ENCODE measurements around the gene NFE2L1.

The NFE2L1 gene

GRCh38 chr17:48011405-48012150 lies 36.6 kb upstream of the NFE2L1 start:
- peak overlapping the region; percentile 54 for H3K4me3 ChIP-seq (ENCODE audit: low read depth, low read length)
- ChIA-PET POLR2A (interaction anchor here (0.7 to 1.0 kb wide), 2 partner anchors 9 to 17 kb away, joined by 3 read pairs; no protein-coding TSS in a partner anchor), CTCF (interaction anchor here (0.7 to 13.9 kb wide), 20 partner anchors 10 to 121 kb away, joined by 3 to 444 read pairs (median 4); partner anchors contain the start of genes CDK5RAP3, PNPO and PRR15L)
- no peak for DNase-seq (ENCODE audit: low read depth, low spot score)
- TF ChIP-seq CTCF (IDR thresholded peaks at IDR 0.05; ENCODE audit: insufficient read depth, low read length, missing control alignments), result peak; percentile 68

GRCh38 chr17:48012151-48012520 lies 36.0 kb upstream of the NFE2L1 start:
- CTCF ChIA-PET, result interaction anchor here (0.7 to 13.9 kb wide), 13 partner anchors 10 to 118 kb away, joined by 3 to 444 read pairs (median 5); partner anchors contain the start of genes CDK5RAP3, PNPO and PRR15L
- peak overlapping the region; percentile 54 for H3K4me3 ChIP-seq (ENCODE audit: low read depth, low read length)
- POLR2A ChIA-PET, result interaction anchor here (1.0 kb wide), 1 partner anchor 9 kb away, joined by 3 read pairs; no protein-coding TSS in a partner anchor
- DNase-seq (ENCODE audit: low read depth, low spot score), result no peak
- no peak for TF ChIP-seq CTCF (IDR thresholded peaks at IDR 0.05; ENCODE audit: insufficient read depth, low read length, missing control alignments)

- CTCF ChIA-PET, result interaction anchor here (0.7 to 13.9 kb wide), 9 partner anchors 9 to 117 kb away, joined by 3 to 444 read pairs (median 23); partner anchors contain the start of genes CDK5RAP3, PNPO and PRR15L
- DNase-seq (ENCODE audit: low read depth, low spot score), result no peak
- no peak for TF ChIP-seq CTCF (IDR thresholded peaks at IDR 0.05; ENCODE audit: insufficient read depth, low read length, missing control alignments)
- H3K4me3 ChIP-seq (ENCODE audit: low read depth, low read length), result peak overlapping the region; percentile 54
- POLR2A ChIA-PET, result no interaction called here
These were observed 35.5 kb upstream of the NFE2L1 start for GRCh38 chr17:48012654-48013053.

- H3K4me3 ChIP-seq (ENCODE audit: low read depth, low read length), result no peak overlapping the region
- no peak for TF ChIP-seq CTCF (IDR thresholded peaks at IDR 0.05; ENCODE audit: insufficient read depth, low read length, missing control alignments)
- no peak for DNase-seq (ENCODE audit: low read depth, low spot score)
- CTCF ChIA-PET, result interaction anchor here (0.6 to 13.9 kb wide), 9 partner anchors 8 to 169 kb away, joined by 3 to 600 read pairs (median 24); partner anchors contain the start of genes CDK5RAP3, PNPO, PRR15L and SCRN2
- POLR2A ChIA-PET, result no interaction called here
These were observed 34.1 kb upstream of the NFE2L1 start for GRCh38 chr17:48013876-48014594.

GRCh38 chr17:48014595-48015111 lies 33.5 kb upstream of the NFE2L1 start:
- DNase-seq (ENCODE audit: low read depth, low spot score), result no peak
- H3K4me3 ChIP-seq (ENCODE audit: low read depth, low read length), result no peak overlapping the region
- TF ChIP-seq CTCF (IDR thresholded peaks at IDR 0.05; ENCODE audit: insufficient read depth, low read length, missing control alignments), result no peak
- ChIA-PET CTCF (interaction anchor here (0.6 to 13.9 kb wide), 7 partner anchors 12 to 170 kb away, joined by 3 to 600 read pairs (median 114); partner anchors contain the start of genes CDK5RAP3, PNPO, PRR15L and SCRN2), POLR2A (no interaction called here)
